ENCODE data around the gene RPS6KA5. TPM values are rescaled to one million over a fixed set of nuclear protein-coding genes. Genes with fewer than 3 reads are reported as not detected.

RPS6KA5 gene
- total and polyA plus RNA-seq, 9 of the 15 experiments (the other 6 are each of a cell fraction or from before 2014, with no cell fraction given) = 0.88 to 7.7 (median 4.7) TPM

- Histone ChIP-seq H3K4me2 (ENCODE audit: insufficient read depth, low read length) (no peak overlapping the region), H2AFZ (ENCODE audit: low read depth, low read length) (no peak overlapping the region), H3K9ac (ENCODE audit: insufficient read depth in 1 of 2, low read depth in 2 of 2, low read length in 2 of 2) (no peak overlapping the region), H3K27me3 (ENCODE audit: control insufficient read depth in 2 of 2, insufficient read depth in 2 of 2, low read length in 2 of 2) (no peaks in the 10 kb centered on the region), H3K27ac (ENCODE audit: extremely low read depth, low read depth, low read length) (peak overlapping the region; percentile 22; the same call in 1 of the 3 replicates), H3K9me3 (replicated peaks; ENCODE audit: control insufficient read depth, insufficient read depth, low read depth, low read length) (no peaks in the 10 kb centered on the region), H3K4me3 (no peak overlapping the region), H3K4me1 (replicated peaks in 1 of 2; ENCODE audit: control insufficient read depth in 2 of 2, insufficient read depth in 2 of 2, low read length in 2 of 2) (peaks cover 46 to 69% of the 10 kb centered on the region in 2 experiments), H3K79me2 (ENCODE audit: control insufficient read depth, insufficient read depth, low read length) (peaks cover 100% of the 10 kb centered on the region), H4K20me1 (replicated peaks; ENCODE audit: control insufficient read depth, insufficient read depth, low read length) (no peaks in the 10 kb centered on the region; the same call in 1 of the 2 replicates), H3K36me3 (ENCODE audit: control insufficient read depth, insufficient read depth, low read length) (peaks cover 7% of the 10 kb centered on the region; the same call in 2 of the 3 replicates), H3K9me1 (ENCODE audit: control insufficient read depth, insufficient read depth, low read length) (no peaks in the 10 kb centered on the region)
- WGBS (ENCODE audit: insufficient coverage, low coverage, missing lambda C conversion rate) = 88% methylated on average over 7 of the region's 7 CpGs
- FAIRE-seq (no peak), DNase-seq (ENCODE audit: extremely low read depth in 1 of 4, low spot score in 3 of 4) (no peak), ATAC-seq (no peak)
- intact Hi-C loops (cut with micrococcal nuclease) = loop anchor here (5.0 kb wide), 1 partner anchor 427 kb away; no protein-coding TSS in a partner anchor
- BruUV-seq (replicated peaks) = no TSS peak
- ChIA-PET CTCF (ENCODE audit: low intra/inter-chr PET ratio) (no interaction called here), POLR2A (interaction anchor here (0.6 kb wide), 1 partner anchor 1070 kb away, joined by 5 read pairs; no protein-coding TSS in a partner anchor)
- in situ Hi-C loops (cut with MboI) = no loop called here
- no peak for TF ChIP-seq ZNF24 (IDR thresholded peaks at IDR 0.05)
- no peak for TF ChIP-seq ZNF408 (CRISPR knock-in tag; IDR thresholded peaks at IDR 0.05; ENCODE audit: low read depth)
- TF ChIP-seq ZNF354B (CRISPR knock-in tag; IDR thresholded peaks at IDR 0.05) = no peak
- TF ChIP-seq GATAD2A (IDR thresholded peaks at IDR 0.05) = no peak
- no peak for TF ChIP-seq TEAD4 (IDR thresholded peaks at IDR 0.05; ENCODE audit: low read length)
- no peak for TF ChIP-seq TEAD4 (CRISPR knock-in tag; IDR thresholded peaks at IDR 0.05; ENCODE audit: borderline replicate concordance)
- TF ChIP-seq TSC22D4 (tag; IDR thresholded peaks at IDR 0.05) = no peak
- no peak for TF ChIP-seq XRCC5 (IDR thresholded peaks at IDR 0.05; ENCODE audit: low read depth, low read length)
- no peak for TF ChIP-seq ARID3A (IDR thresholded peaks at IDR 0.05; ENCODE audit: borderline replicate concordance, low read depth, low read length)
- TF ChIP-seq ATF3 (IDR thresholded peaks at IDR 0.05) = no peak
- TF ChIP-seq ATF3 (CRISPR knock-in tag; conservative IDR thresholded peaks at IDR 0.05) = no peak
- TF ChIP-seq ZNF134 (CRISPR knock-in tag; conservative IDR thresholded peaks at IDR 0.05) = no peak
- TF ChIP-seq CHCHD3 (CRISPR knock-in tag; IDR thresholded peaks at IDR 0.05) = no peak
- TF ChIP-seq ZNF75A (CRISPR knock-in tag; IDR thresholded peaks at IDR 0.05) = no peak
- TF ChIP-seq ZNF444 (CRISPR knock-in tag; IDR thresholded peaks at IDR 0.05) = no peak
Measured at GRCh38 chr14:90809530-90810312, 250.7 kb downstream of the RPS6KA5 start.
